Hypothalamus (tissue), 51 donors: Measurements from ENCODE around the gene PIGQ.

Experiments
- DNase-seq, 51 donors: peaks; one replicate each; lab custom pipeline; 2025; lab: John Stamatoyannopoulos, UW

The PIGQ gene

GRCh38 chr16:554297-554621, 15.5 kb upstream of the PIGQ start:
- no peak for DNase-seq

GRCh38 chr16:554640-555365, 15.0 kb upstream of the PIGQ start:
- no peak for DNase-seq

GRCh38 chr16:555528-556473, 14.0 kb upstream of the PIGQ start:
- no peak for DNase-seq

- DNase-seq, result no peak
Measured at GRCh38 chr16:556474-557173, 13.1 kb upstream of the PIGQ start.

- DNase-seq, result no peak
Measured at GRCh38 chr16:557463-558297, 12.1 kb upstream of the PIGQ start.

GRCh38 chr16:558298-559020, 11.3 kb upstream of the PIGQ start:
- DNase-seq, result no peak

GRCh38 chr16:559021-559380, 10.8 kb upstream of the PIGQ start:
- no peak for DNase-seq

GRCh38 chr16:559411-560203, 10.2 kb upstream of the PIGQ start:
- no peak for DNase-seq

GRCh38 chr16:560204-560700, 9.5 kb upstream of the PIGQ start, which contains the start of gene PRR35:
Gene PRR35, plus strand, starts transcription at chr16:560394. Its CDS starts 2,901 bp downstream, at chr16:563295.
- DNase-seq, result no peak

GRCh38 chr16:560701-561412, 8.9 kb upstream of the PIGQ start:
- no peak for DNase-seq

- DNase-seq, result no peak
Measured at GRCh38 chr16:561413-561794, 8.4 kb upstream of the PIGQ start.

GRCh38 chr16:561957-562938, 7.5 kb upstream of the PIGQ start:
- no peak for DNase-seq

- no peak for DNase-seq
Measured at GRCh38 chr16:563072-563644, 6.6 kb upstream of the PIGQ start.

GRCh38 chr16:564690-565418, 4.9 kb upstream of the PIGQ start:
- no peak for DNase-seq

- no peak for DNase-seq
Measured at GRCh38 chr16:565419-566330, 4.1 kb upstream of the PIGQ start.
